Measurements from ENCODE around the gene DEFB113.

DNA sequence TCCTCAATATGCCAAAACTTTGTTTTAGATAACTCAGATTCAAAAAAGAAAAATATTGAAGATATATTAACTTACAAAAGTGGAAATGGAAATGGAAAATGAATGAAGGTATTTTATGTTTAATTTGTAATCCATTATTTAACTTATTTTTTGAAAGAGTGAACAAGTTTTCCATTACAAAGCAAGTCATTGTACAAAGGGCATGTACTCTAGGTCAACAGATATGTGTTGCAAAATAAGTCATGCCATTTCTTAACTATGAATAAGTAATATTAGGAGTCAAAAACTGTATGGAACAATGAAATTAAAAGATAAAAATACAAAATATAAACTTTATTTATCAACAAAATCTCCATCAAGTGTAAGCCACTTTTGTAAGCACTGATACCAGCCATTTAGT is 25.9 kb upstream of the DEFB113 start:
- TF ChIP-seq, protein P1, sequence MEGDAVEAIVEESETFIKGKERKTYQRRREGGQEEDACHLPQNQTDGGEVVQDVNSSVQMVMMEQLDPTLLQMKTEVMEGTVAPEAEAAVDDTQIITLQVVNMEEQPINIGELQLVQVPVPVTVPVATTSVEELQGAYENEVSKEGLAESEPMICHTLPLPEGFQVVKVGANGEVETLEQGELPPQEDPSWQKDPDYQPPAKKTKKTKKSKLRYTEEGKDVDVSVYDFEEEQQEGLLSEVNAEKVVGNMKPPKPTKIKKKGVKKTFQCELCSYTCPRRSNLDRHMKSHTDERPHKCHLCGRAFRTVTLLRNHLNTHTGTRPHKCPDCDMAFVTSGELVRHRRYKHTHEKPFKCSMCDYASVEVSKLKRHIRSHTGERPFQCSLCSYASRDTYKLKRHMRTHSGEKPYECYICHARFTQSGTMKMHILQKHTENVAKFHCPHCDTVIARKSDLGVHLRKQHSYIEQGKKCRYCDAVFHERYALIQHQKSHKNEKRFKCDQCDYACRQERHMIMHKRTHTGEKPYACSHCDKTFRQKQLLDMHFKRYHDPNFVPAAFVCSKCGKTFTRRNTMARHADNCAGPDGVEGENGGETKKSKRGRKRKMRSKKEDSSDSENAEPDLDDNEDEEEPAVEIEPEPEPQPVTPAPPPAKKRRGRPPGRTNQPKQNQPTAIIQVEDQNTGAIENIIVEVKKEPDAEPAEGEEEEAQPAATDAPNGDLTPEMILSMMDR (conservative IDR thresholded peaks at IDR 0.05; ENCODE audit: low read length), result no peak
- no peak for TF ChIP-seq EZH2phosphoT487 (IDR thresholded peaks at IDR 0.05; ENCODE audit: borderline replicate concordance)

Data from Loucy (cell line).